Hepatocyte (in vitro differentiated cells): ENCODE data around the gene CPEB1. TPM values are rescaled to one million over a fixed set of nuclear protein-coding genes. Genes with fewer than 3 reads are reported as not detected.

Source experiments
- DNase-seq: peaks from one replicate; pipeline ENCODE4 v3.0.0-alpha.2; 2016; ENCODE audit warnings: low spot score
- H2AFZ ChIP-seq: fragments of 200-600 bp; sonication (generic); 2 replicates; pipeline ENCODE4 v1.6.0; 2016; ENCODE audit warnings: antibody characterized with exemption, mild to moderate bottlenecking
- H3K27ac ChIP-seq: fragments of 200-600 bp; sonication (generic); 2 replicates; pipeline ENCODE4 v1.5.1; 2016; ENCODE audit warnings: mild to moderate bottlenecking
- H3K27me3 ChIP-seq: fragments of 200-600 bp; sonication (generic); 2 replicates; pipeline ENCODE4 v1.6.1; 2016
- H3K36me3 ChIP-seq: fragments of 200-600 bp; sonication (generic); replicated peaks from 2 replicates; pipeline ENCODE4 v1.5.1; 2016; ENCODE audit warnings: low read depth; ENCODE audit not compliant: insufficient read depth
- H3K4me1 ChIP-seq: fragments of 200-600 bp; sonication (generic); 2 replicates; pipeline ENCODE4 v1.5.1; 2016; ENCODE audit warnings: mild to moderate bottlenecking, moderate library complexity; ENCODE audit not compliant: insufficient read depth
- H3K4me2 ChIP-seq: fragments of 200-600 bp; sonication (generic); 2 replicates; pipeline ENCODE4 v1.6.0; 2016
- H3K4me3 ChIP-seq: fragments of 200-600 bp; sonication (generic); 2 replicates; pipeline ENCODE4 v1.5.1; 2016; ENCODE audit warnings: mild to moderate bottlenecking
- H3K79me2 ChIP-seq: fragments of 200-600 bp; sonication (generic); 2 replicates; pipeline ENCODE4 v1.6.0; 2017; ENCODE audit warnings: mild to moderate bottlenecking
- H3K9me2 ChIP-seq: fragments of 200-600 bp; sonication (generic); replicated peaks from 2 replicates; pipeline ENCODE4 v1.6.0; 2017; ENCODE audit warnings: mild to moderate bottlenecking; ENCODE audit not compliant: insufficient read depth
- H3K9me3 ChIP-seq: fragments of 200-600 bp; sonication (generic); 2 replicates; pipeline ENCODE4 v1.5.1; 2016; ENCODE audit warnings: low read depth, mild to moderate bottlenecking
- H4K20me1 ChIP-seq: fragments of 200-600 bp; sonication (generic); 2 replicates; pipeline ENCODE4 v1.6.0; 2016; ENCODE audit warnings: mild to moderate bottlenecking; ENCODE audit not compliant: insufficient read depth, poor library complexity, severe bottlenecking
- CTCF ChIP-seq: fragments of 200-600 bp; sonication (generic); IDR thresholded peaks from 2 replicates; pipeline ENCODE4 v1.5.1; 2016; ENCODE audit warnings: antibody characterized with exemption, mild to moderate bottlenecking; ENCODE audit not compliant: poor library complexity
- EZH2 ChIP-seq: fragments of 200-600 bp; sonication (generic); IDR thresholded peaks from 2 replicates; pipeline ENCODE4 v1.6.1; 2016; ENCODE audit warnings: antibody characterized with exemption, mild to moderate bottlenecking, borderline replicate concordance
- EZH2phosphoT487 ChIP-seq: fragments of 200-600 bp; sonication (generic); IDR thresholded peaks from one replicate; pipeline ENCODE4 v1.6.1; 2018; ENCODE audit warnings: antibody characterized with exemption, mild to moderate bottlenecking, low read depth, moderate library complexity; ENCODE audit not compliant: unreplicated experiment, severe bottlenecking
- WGBS: methylation state at CpG from one replicate; pipeline ENCODE4 v1.1.6; 2016; ENCODE audit warnings: low lambda C conversion rate; ENCODE audit errors: missing lambda C conversion rate; 5-methylcytosine and 5-hydroxymethylcytosine counted together
- polyA plus RNA-seq: library from polyadenylated mRNA; unstranded; fragments of >200 nt; fragmentation: Nextera tagmentation; extraction: Ambion mirVana; gene quantifications from 2 replicates; pipeline ENCODE4 v1.2.1, GENCODE V29; 2016
- total RNA-seq: library from RNA; depleted of rRNA; stranded (reverse); fragments of >200 nt; gene quantifications from 2 replicates; pipeline ENCODE4 v1.2.3, GENCODE V29; 2014

CPEB1 gene
- total and polyA plus RNA-seq, 2 experiments from 2014 or later, result 0.87 to 1.9 TPM

GRCh38 chr15:82621970-82622369 lies 25.2 kb downstream of the CPEB1 start:
- Histone ChIP-seq H3K9me2 (no peaks in the 10 kb centered on the region), H3K27me3 (peaks cover 5% of the 10 kb centered on the region), H3K79me2 (no peaks in the 10 kb centered on the region), H3K4me1 (no peaks in the 10 kb centered on the region), H3K27ac (no peak overlapping the region), H2AFZ (no peak overlapping the region), H3K4me2 (no peak overlapping the region), H3K4me3 (no peak overlapping the region), H3K9me3 (no peaks in the 10 kb centered on the region), H4K20me1 (no peaks in the 10 kb centered on the region), H3K36me3 (no peaks in the 10 kb centered on the region)
- WGBS, result 40% methylated on average over 1 of the region's 1 CpG
- TF ChIP-seq CTCF, result no peak
- TF ChIP-seq EZH2phosphoT487, result no peak
- no peak for TF ChIP-seq EZH2
- DNase-seq, result no peak

GRCh38 chr15:82613747-82614146 lies 33.4 kb downstream of the CPEB1 start:
- Histone ChIP-seq H3K79me2 (no peaks in the 10 kb centered on the region), H3K9me3 (no peaks in the 10 kb centered on the region), H3K27ac (no peak overlapping the region), H3K4me3 (no peak overlapping the region), H3K4me1 (no peaks in the 10 kb centered on the region), H3K27me3 (peaks cover 4% of the 10 kb centered on the region), H3K4me2 (no peak overlapping the region), H3K9me2 (no peaks in the 10 kb centered on the region), H2AFZ (no peak overlapping the region), H4K20me1 (no peaks in the 10 kb centered on the region), H3K36me3 (no peaks in the 10 kb centered on the region)
- no peak for TF ChIP-seq EZH2
- TF ChIP-seq EZH2phosphoT487, result no peak
- no peak for TF ChIP-seq CTCF
- DNase-seq, result no peak
- 75% methylated on average over 12 of the region's 12 CpGs for WGBS

- H3K9me2 ChIP-seq, result no peaks in the 10 kb centered on the region
- H3K4me2 ChIP-seq, result no peak overlapping the region
- 92% methylated on average over 4 of the region's 4 CpGs for WGBS
- TF ChIP-seq EZH2phosphoT487, result no peak
- no peak for TF ChIP-seq CTCF
- no peak for TF ChIP-seq EZH2
- no peak overlapping the region for H2AFZ ChIP-seq
- no peak overlapping the region for H3K27ac ChIP-seq
- DNase-seq, result no peak
- no peaks in the 10 kb centered on the region for H3K79me2 ChIP-seq
- H3K4me3 ChIP-seq, result no peak overlapping the region
- H3K36me3 ChIP-seq, result no peaks in the 10 kb centered on the region
- no peaks in the 10 kb centered on the region for H4K20me1 ChIP-seq
- H3K27me3 ChIP-seq, result peaks cover 3% of the 10 kb centered on the region
- no peaks in the 10 kb centered on the region for H3K9me3 ChIP-seq
- no peaks in the 10 kb centered on the region for H3K4me1 ChIP-seq
Observed at GRCh38 chr15:82611348-82611747, 35.8 kb downstream of the CPEB1 start.

- Histone ChIP-seq H2AFZ (no peak overlapping the region), H3K79me2 (no peaks in the 10 kb centered on the region), H3K36me3 (no peaks in the 10 kb centered on the region), H3K4me3 (no peak overlapping the region), H3K4me1 (no peaks in the 10 kb centered on the region), H3K27ac (no peak overlapping the region), H3K9me2 (no peaks in the 10 kb centered on the region), H3K27me3 (peaks cover 3% of the 10 kb centered on the region), H3K4me2 (no peak overlapping the region), H4K20me1 (no peaks in the 10 kb centered on the region), H3K9me3 (no peaks in the 10 kb centered on the region)
- DNase-seq, result no peak
- WGBS, result 87% methylated on average over 5 of the region's 5 CpGs
- TF ChIP-seq EZH2 (no peak), CTCF (no peak), EZH2phosphoT487 (no peak)
Observed at GRCh38 chr15:82602195-82602594, 45.0 kb downstream of the CPEB1 start.
